CD4-positive, alpha-beta T cell (primary cell): Measurements from ENCODE around the gene RRP8. TPM values are rescaled to one million over a fixed set of nuclear protein-coding genes. Genes with fewer than 3 reads are reported as not detected.

ENCODE experiments used
- ATAC-seq: fragments of 200-7000 bp; cut with Tn5 transposase; one replicate; pipeline ENCODE4 v1.10.0; 2022; ENCODE audit warnings: mild to moderate bottlenecking; ENCODE audit not compliant: poor library complexity
- CTCF ChIA-PET: fragments of 350-600 bp; sonication (Branson Sonifier 250); formaldehyde crosslinking; loops from one replicate; lab custom pipeline; 2021; ENCODE audit warnings: antibody characterized with exemption, inconsistent platforms; lab: Charles Lee
- POLR2A ChIA-PET: fragments of 350-600 bp; sonication (Branson Sonifier 250); formaldehyde crosslinking; loops from one replicate; lab custom pipeline; 2021; ENCODE audit warnings: antibody characterized with exemption, inconsistent platforms; lab: Charles Lee
- DNase-seq, 14 experiments: peaks; one replicate each; pipeline ENCODE4 v3.0.0-alpha.2; 2013 to 2020; ENCODE audit warnings: mixed read lengths in 2 of 14
- H3K27ac ChIP-seq, 2 donors: one replicate each; pipeline versions ENCODE4 v1.5.1 to v1.7.0; 2013; ENCODE audit warnings: low read length in 2 of 2, low read depth in 1 of 2, mild to moderate bottlenecking in 1 of 2
- H3K27me3 ChIP-seq, 2 experiments: 1 replicate in 1 of 2; 2 replicates in 1 of 2; pipeline versions ENCODE4 v1.6.1 to v1.7.0; 2013; ENCODE audit warnings: low read length in 2 of 2, control low read depth in 1 of 2, mild to moderate bottlenecking in 1 of 2, moderate library complexity in 1 of 2; ENCODE audit not compliant: insufficient read depth in 2 of 2, control insufficient read depth in 1 of 2
- H3K36me3 ChIP-seq: one replicate; pipeline ENCODE4 v1.6.1; 2013; ENCODE audit warnings: low read length, control low read depth; ENCODE audit not compliant: insufficient read depth
- H3K4me1 ChIP-seq: one replicate; pipeline ENCODE4 v1.6.1; 2013; ENCODE audit warnings: low read length, control low read depth; ENCODE audit not compliant: insufficient read depth
- H3K4me3 ChIP-seq: one replicate; pipeline ENCODE4 v1.5.1; 2013; ENCODE audit warnings: mild to moderate bottlenecking, low read length, moderate library complexity
- H3K9me3 ChIP-seq, 2 experiments: 1 replicate in 1 of 2; 2 replicates in 1 of 2; pipeline versions ENCODE4 v1.6.1 to v1.7.0; 2013; ENCODE audit warnings: low read length in 2 of 2, mild to moderate bottlenecking in 2 of 2, control low read depth in 1 of 2, moderate library complexity in 1 of 2; ENCODE audit not compliant: control insufficient read depth in 1 of 2, insufficient read depth in 1 of 2
- H3K27ac Mint-ChIP-seq: one replicate; pipeline ENCODE4 v1.8.0; 2020; ENCODE audit warnings: mixed read lengths
- H3K27me3 Mint-ChIP-seq: one replicate; pipeline ENCODE4 v1.8.0; 2021; ENCODE audit warnings: mixed read lengths
- H3K36me3 Mint-ChIP-seq: one replicate; pipeline ENCODE4 v1.8.0; 2021; ENCODE audit warnings: low read depth, mixed read lengths
- H3K4me1 Mint-ChIP-seq: one replicate; pipeline ENCODE4 v1.8.0; 2021; ENCODE audit warnings: low read depth, mixed read lengths
- H3K4me3 Mint-ChIP-seq: one replicate; pipeline ENCODE4 v1.8.0; 2020; ENCODE audit warnings: mild to moderate bottlenecking, mixed read lengths
- H3K9me3 Mint-ChIP-seq: one replicate; pipeline ENCODE4 v1.8.0; 2020; ENCODE audit warnings: mixed read lengths
- intact Hi-C, 2 experiments: fragments of 100-400 bp; cut with DNase I in 1 of 2; cut with micrococcal nuclease in 1 of 2; formaldehyde crosslinking; loops; one replicate each; pipeline versions ENCODE4 v1.15.1 to v1.9.0; 2023 to 2025; cut with DNase I, micrococcal nuclease
- total RNA-seq, 174 experiments: library from RNA in 2 of 174; stranded (reverse) in 2 of 174; gene quantifications; one replicate each; pipeline ENCODE4 v1.2.3 and lab custom pipeline; 2021 to 2026
- TF ChIP-seq, protein P1 (sequence below): fragments of 200-600 bp; IDR thresholded peaks from one replicate; pipeline ENCODE4 v1.8.0; 2022; ENCODE audit warnings: antibody characterized with exemption, mild to moderate bottlenecking

The RRP8 gene
- total RNA-seq, 2 experiments from 2014 or later, result 25.7 to 27.3 TPM

DNA sequence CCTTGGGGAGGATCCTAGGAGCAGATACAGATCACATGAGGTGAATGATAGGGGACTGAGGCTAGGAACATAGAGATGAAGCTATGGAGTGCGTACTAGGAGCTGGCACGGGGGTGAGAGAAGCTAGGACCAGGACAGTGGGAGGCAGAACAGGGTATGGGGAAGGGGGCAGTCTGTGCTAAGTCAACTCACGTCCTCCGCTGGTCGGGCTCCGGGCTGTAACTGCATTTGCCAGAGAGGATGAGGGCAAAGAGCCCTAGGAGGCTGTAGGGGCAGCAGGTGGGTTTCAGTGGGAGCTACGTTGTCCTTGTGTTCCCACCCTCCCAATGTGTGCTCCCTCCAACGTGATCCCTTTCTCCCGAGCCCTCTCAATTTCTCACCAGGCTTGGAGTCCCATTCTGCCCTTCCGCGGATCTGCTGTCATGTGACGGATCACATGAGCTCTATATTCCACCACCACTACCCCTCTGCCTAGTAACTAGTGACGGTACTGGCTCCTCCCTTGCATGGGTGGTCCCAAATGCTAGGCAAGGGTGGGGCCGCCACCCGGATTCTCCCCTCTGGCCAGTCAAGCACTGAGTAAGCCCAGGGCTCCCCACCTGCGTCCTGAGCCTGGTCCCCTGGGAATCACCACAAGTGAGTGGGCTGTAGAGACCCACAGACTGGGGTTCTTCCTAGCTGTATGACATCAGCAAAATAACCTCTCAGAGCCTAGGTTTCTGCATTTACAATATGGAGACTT is 15.8 kb upstream of the RRP8 start, which contains the start of gene TPP1:
Gene TPP1 (minus strand): TSS at position 419 of the 742 bp plus-strand sequence. CDS start 22 bp downstream, at position 397.
- no peak within 1 kb of the TSS for H3K27ac Mint-ChIP-seq
- intact Hi-C loops, result loop anchor here in 1 of 2 experiments (1.0 to 10.0 kb wide), 6 partner anchors 16 to 384 kb away; partner anchors contain the start of genes APBB1, ARFIP2, CNGA4 and FHIP1B
- H3K27me3 Mint-ChIP-seq, result no peaks in the 10 kb centered on the region

DNA sequence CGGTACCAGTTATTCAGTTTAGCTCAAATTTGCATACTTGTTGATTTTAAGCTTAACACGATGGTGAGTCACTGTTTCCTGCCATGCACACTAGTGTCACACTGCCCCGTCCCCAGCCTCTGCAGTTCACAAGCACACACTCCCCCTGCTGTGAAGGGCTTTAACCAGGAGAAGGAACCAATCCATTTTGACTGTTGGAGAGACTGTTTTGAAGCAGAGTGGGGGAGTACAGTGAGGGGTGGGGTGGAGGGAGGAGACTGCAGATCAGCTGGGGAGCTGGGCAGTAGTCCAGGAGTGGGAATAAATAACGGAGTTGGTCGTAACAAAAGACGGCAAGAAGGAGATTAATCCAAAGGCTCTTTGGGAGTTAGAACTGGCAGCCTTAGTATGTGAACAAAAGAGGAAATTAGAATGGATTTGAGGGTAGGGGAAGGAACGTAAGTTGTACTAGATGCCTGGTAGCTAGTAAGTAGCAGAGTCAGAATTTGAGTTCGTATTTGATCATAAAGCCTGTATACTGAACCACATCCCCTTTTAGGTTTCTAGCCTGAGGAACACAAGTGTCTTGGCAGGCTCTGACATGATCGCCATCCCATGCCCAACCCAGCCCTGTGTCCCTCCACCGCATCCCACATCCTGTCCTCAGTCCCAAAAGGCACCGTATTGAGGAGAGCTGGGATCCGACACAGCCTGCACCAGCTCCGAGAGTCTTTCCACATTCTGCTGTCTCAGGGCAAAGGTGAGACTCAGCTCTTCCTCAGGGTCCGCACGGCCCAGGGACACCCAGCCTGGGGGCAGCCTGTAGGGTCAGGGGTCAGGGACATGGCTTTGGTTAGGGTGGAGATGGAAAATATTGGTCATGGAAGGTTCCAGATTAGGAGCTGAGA is 14.9 kb upstream of the RRP8 start:
- peak overlapping the region; percentile 85 for H3K4me3 ChIP-seq
- Mint-ChIP-seq H3K4me3 (no peak overlapping the region), H3K27ac (no peak overlapping the region), H3K9me3 (no peaks in the 10 kb centered on the region), H3K4me1 (peaks cover 8% of the 10 kb centered on the region), H3K27me3 (no peaks in the 10 kb centered on the region), H3K36me3 (peaks cover 9% of the 10 kb centered on the region)
- H3K27ac ChIP-seq, result peak overlapping the region; percentile 73 to 94
- ChIA-PET POLR2A (interaction anchor here (1.0 to 4.4 kb wide), 22 partner anchors 9 to 215 kb away, joined by 3 to 52 read pairs (median 6); partner anchors contain the start of genes ARFIP2, DCHS1, ILK and MRPL17), CTCF (interaction anchor here (0.6 to 4.0 kb wide), 10 partner anchors 11 to 137 kb away, joined by 3 to 30 read pairs (median 4); partner anchors contain the start of genes ILK and MRPL17)
- H3K27me3 ChIP-seq, result no peaks in the 10 kb centered on the region
- no peaks in the 10 kb centered on the region for H3K9me3 ChIP-seq
- TF ChIP-seq, protein P1, sequence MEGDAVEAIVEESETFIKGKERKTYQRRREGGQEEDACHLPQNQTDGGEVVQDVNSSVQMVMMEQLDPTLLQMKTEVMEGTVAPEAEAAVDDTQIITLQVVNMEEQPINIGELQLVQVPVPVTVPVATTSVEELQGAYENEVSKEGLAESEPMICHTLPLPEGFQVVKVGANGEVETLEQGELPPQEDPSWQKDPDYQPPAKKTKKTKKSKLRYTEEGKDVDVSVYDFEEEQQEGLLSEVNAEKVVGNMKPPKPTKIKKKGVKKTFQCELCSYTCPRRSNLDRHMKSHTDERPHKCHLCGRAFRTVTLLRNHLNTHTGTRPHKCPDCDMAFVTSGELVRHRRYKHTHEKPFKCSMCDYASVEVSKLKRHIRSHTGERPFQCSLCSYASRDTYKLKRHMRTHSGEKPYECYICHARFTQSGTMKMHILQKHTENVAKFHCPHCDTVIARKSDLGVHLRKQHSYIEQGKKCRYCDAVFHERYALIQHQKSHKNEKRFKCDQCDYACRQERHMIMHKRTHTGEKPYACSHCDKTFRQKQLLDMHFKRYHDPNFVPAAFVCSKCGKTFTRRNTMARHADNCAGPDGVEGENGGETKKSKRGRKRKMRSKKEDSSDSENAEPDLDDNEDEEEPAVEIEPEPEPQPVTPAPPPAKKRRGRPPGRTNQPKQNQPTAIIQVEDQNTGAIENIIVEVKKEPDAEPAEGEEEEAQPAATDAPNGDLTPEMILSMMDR, result no peak
- intact Hi-C loops, result loop anchor here in 1 of 2 experiments (1.0 to 10.0 kb wide), 6 partner anchors 16 to 384 kb away; partner anchors contain the start of genes APBB1, ARFIP2, CNGA4 and FHIP1B
- ATAC-seq, result peak; percentile 47
- peak in 13 of 14 experiments; percentile 38 to 86 (median 65) for DNase-seq
- peaks cover 33% of the 10 kb centered on the region for H3K36me3 ChIP-seq
- peaks cover 31% of the 10 kb centered on the region for H3K4me1 ChIP-seq

More for the DNA sequence above, 15.8 kb upstream of the RRP8 start, which contains the start of gene TPP1:
- DNase-seq (peak; percentile 73 to 96 (median 84)), ATAC-seq (peak; percentile 92)
- Histone ChIP-seq H3K27me3 (no peaks in the 10 kb centered on the region), H3K4me3 (peak within 1 kb of the TSS; percentile 85), H3K4me1 (peaks cover 30% of the 10 kb centered on the region), H3K36me3 (peaks cover 29% of the 10 kb centered on the region), H3K27ac (peak within 1 kb of the TSS; percentile 73 to 94), H3K9me3 (no peaks in the 10 kb centered on the region)
- Mint-ChIP-seq H3K4me1 (peaks cover 8% of the 10 kb centered on the region), H3K9me3 (no peaks in the 10 kb centered on the region), H3K36me3 (peaks cover 11% of the 10 kb centered on the region), H3K4me3 (no peak within 1 kb of the TSS)
- ChIA-PET POLR2A (interaction anchor here (0.8 to 4.4 kb wide), 24 partner anchors 8 to 216 kb away, joined by 3 to 52 read pairs (median 6); partner anchors contain the start of genes ARFIP2, DCHS1, ILK and MRPL17), CTCF (interaction anchor here (0.9 to 4.0 kb wide), 7 partner anchors 15 to 137 kb away, joined by 3 to 30 read pairs (median 4); partner anchors contain the start of genes ILK and MRPL17)
- TF ChIP-seq, protein P1, result no peak
